CD8-positive, alpha-beta memory T cell (primary cell): ENCODE data around the gene MYRIP. TPM values are rescaled to one million over a fixed set of nuclear protein-coding genes. Genes with fewer than 3 reads are reported as not detected.
"Not testable (repeated sequence)": the region's sequence is repeated elsewhere in the genome, so short reads cannot be mapped to it uniquely, and the experiment has no call there.

Experiments used
- CTCF ChIA-PET: fragments of 350-600 bp; sonication (Branson Sonifier 250); formaldehyde crosslinking; loops from one replicate; lab custom pipeline; 2021; ENCODE audit warnings: antibody characterized with exemption; lab: Charles Lee
- POLR2A ChIA-PET: fragments of 350-600 bp; sonication (Branson Sonifier 250); formaldehyde crosslinking; loops from one replicate; lab custom pipeline; 2021; ENCODE audit warnings: antibody characterized with exemption; lab: Charles Lee
- DNase-seq, 5 donors: peaks; one replicate each; pipeline versions ENCODE4 v3.0.0 to v3.0.0-alpha.2; 2020 to 2022; ENCODE audit warnings: mixed read lengths in 1 of 5
- H3K27ac ChIP-seq: one replicate; pipeline ENCODE4 v1.7.0; 2013; ENCODE audit warnings: low read depth, mild to moderate bottlenecking, low read length, moderate library complexity
- H3K27me3 ChIP-seq: 2 replicates; pipeline ENCODE4 v1.7.0; 2013; ENCODE audit warnings: low read length, mild to moderate bottlenecking; ENCODE audit not compliant: insufficient read depth, poor library complexity, severe bottlenecking
- H3K36me3 ChIP-seq: 2 replicates; pipeline ENCODE4 v1.7.0; 2013; ENCODE audit warnings: mild to moderate bottlenecking, low read length, moderate library complexity; ENCODE audit not compliant: insufficient read depth
- H3K4me1 ChIP-seq: 2 replicates; pipeline ENCODE4 v1.7.0; 2013; ENCODE audit warnings: mild to moderate bottlenecking, low read length, moderate library complexity; ENCODE audit not compliant: insufficient read depth
- H3K4me3 ChIP-seq: 2 replicates; pipeline ENCODE4 v1.7.0; 2013; ENCODE audit warnings: mild to moderate bottlenecking, low read length
- H3K9me3 ChIP-seq: 2 replicates; pipeline ENCODE4 v1.7.0; 2013; ENCODE audit warnings: mild to moderate bottlenecking, low read length
- H3K27ac Mint-ChIP-seq, 8 donors: one replicate each; pipeline ENCODE4 v1.8.0; 2020 to 2021; ENCODE audit warnings: mixed read lengths in 8 of 8, mild to moderate bottlenecking in 6 of 8, inconsistent platforms in 3 of 8, moderate library complexity in 3 of 8
- H3K27me3 Mint-ChIP-seq, 2 donors: one replicate each; pipeline ENCODE4 v1.8.0; 2020 to 2021; ENCODE audit warnings: mixed read lengths in 2 of 2, mild to moderate bottlenecking in 1 of 2, moderate library complexity in 1 of 2
- H3K36me3 Mint-ChIP-seq, 3 donors: one replicate each; pipeline ENCODE4 v1.8.0; 2020 to 2021; ENCODE audit warnings: mixed read lengths in 3 of 3, inconsistent platforms in 1 of 3, mild to moderate bottlenecking in 1 of 3
- H3K4me1 Mint-ChIP-seq, 3 donors: one replicate each; pipeline ENCODE4 v1.8.0; 2020 to 2021; ENCODE audit warnings: mixed read lengths in 3 of 3, inconsistent platforms in 1 of 3, mild to moderate bottlenecking in 1 of 3
- H3K4me3 Mint-ChIP-seq, 7 donors: one replicate each; pipeline ENCODE4 v1.8.0; 2020 to 2021; ENCODE audit warnings: mixed read lengths in 7 of 7, mild to moderate bottlenecking in 6 of 7, moderate library complexity in 4 of 7, inconsistent platforms in 2 of 7
- H3K9me3 Mint-ChIP-seq, 5 donors: one replicate each; pipeline ENCODE4 v1.8.0; 2020 to 2022; ENCODE audit warnings: mixed read lengths in 5 of 5, mild to moderate bottlenecking in 3 of 5, moderate library complexity in 2 of 5, inconsistent platforms in 1 of 5
- polyA plus RNA-seq: library from polyadenylated mRNA; unstranded; fragments of 300-500 nt; fragmentation: Illumina TruSeq; gene quantifications from one replicate; pipeline ENCODE4 v1.2.3, GENCODE V29; 2021
- total RNA-seq, 2 experiments: library from RNA; stranded (reverse); gene quantifications; one replicate each; pipeline ENCODE4 v1.2.3, GENCODE V29; 2021

MYRIP gene
- total and polyA plus RNA-seq, 3 experiments from 2014 or later: not detected

GRCh38 chr3:40024526-40024925 lies 215.1 kb downstream of the MYRIP start:
- Mint-ChIP-seq H3K27me3 (peaks cover 7 to 10% of the 10 kb centered on the region in 2 donors), H3K36me3 (peaks cover 0 to 4% (median 2%) of the 10 kb centered on the region in 3 donors), H3K4me3 (no peak overlapping the region), H3K27ac (no peak overlapping the region), H3K4me1 (no peaks in the 10 kb centered on the region), H3K9me3 (peaks cover 13 to 28% (median 22%) of the 10 kb centered on the region in 5 donors)
- no peak for DNase-seq
- H3K27me3 ChIP-seq: no peaks in the 10 kb centered on the region
- H3K4me1 ChIP-seq: no peaks in the 10 kb centered on the region
- H3K9me3 ChIP-seq: no peaks in the 10 kb centered on the region
- H3K4me3 ChIP-seq: no peak overlapping the region
- H3K27ac ChIP-seq: no peak overlapping the region
- H3K36me3 ChIP-seq: no peaks in the 10 kb centered on the region
- CTCF ChIA-PET: interaction anchor here (1.1 kb wide), 1 partner anchor 167 kb away, joined by 3 read pairs; no protein-coding TSS in a partner anchor
- POLR2A ChIA-PET: no interaction called here

GRCh38 chr3:40025892-40026291 lies 216.5 kb downstream of the MYRIP start:
- H3K4me1 ChIP-seq, H3K27ac Mint-ChIP-seq, H3K4me1 Mint-ChIP-seq, H3K9me3 ChIP-seq, H3K4me3 Mint-ChIP-seq, CTCF ChIA-PET, POLR2A ChIA-PET, H3K27ac ChIP-seq, H3K36me3 Mint-ChIP-seq, H3K27me3 ChIP-seq, H3K36me3 ChIP-seq, DNase-seq, H3K4me3 ChIP-seq, H3K27me3 Mint-ChIP-seq: not testable (repeated sequence)
- H3K9me3 Mint-ChIP-seq: peaks cover 13 to 30% (median 22%) of the 10 kb centered on the region in 5 donors

- no peak overlapping the region for H3K27ac Mint-ChIP-seq
- Histone ChIP-seq H3K9me3 (no peaks in the 10 kb centered on the region), H3K27ac (no peak overlapping the region), H3K36me3 (no peaks in the 10 kb centered on the region), H3K4me1 (no peaks in the 10 kb centered on the region), H3K4me3 (no peak overlapping the region), H3K27me3 (no peaks in the 10 kb centered on the region)
- H3K36me3 Mint-ChIP-seq: no peaks in the 10 kb centered on the region
- POLR2A ChIA-PET: no interaction called here
- H3K4me3 Mint-ChIP-seq: no peak overlapping the region
- peaks cover 2 to 12% (median 5%) of the 10 kb centered on the region in 5 donors for H3K9me3 Mint-ChIP-seq
- H3K27me3 Mint-ChIP-seq: peaks cover 0 to 3% of the 10 kb centered on the region in 2 donors
- CTCF ChIA-PET: no interaction called here
- no peak for DNase-seq
- H3K4me1 Mint-ChIP-seq: no peaks in the 10 kb centered on the region
These were observed 225.8 kb downstream of the MYRIP start for GRCh38 chr3:40035177-40035576.

- DNase-seq: no peak
- CTCF ChIA-PET: no interaction called here
- no peaks in the 10 kb centered on the region for H3K27me3 Mint-ChIP-seq
- no peaks in the 10 kb centered on the region for H3K9me3 ChIP-seq
- H3K4me3 ChIP-seq: no peak overlapping the region
- no peaks in the 10 kb centered on the region for H3K4me1 ChIP-seq
- H3K9me3 Mint-ChIP-seq: peaks cover 0 to 9% (median 5%) of the 10 kb centered on the region in 5 donors
- H3K27me3 ChIP-seq: no peaks in the 10 kb centered on the region
- no peaks in the 10 kb centered on the region for H3K36me3 ChIP-seq
- H3K27ac Mint-ChIP-seq: peak overlapping the region in 1 of 8 donors; percentile 16
- no peaks in the 10 kb centered on the region for H3K4me1 Mint-ChIP-seq
- no peak overlapping the region for H3K4me3 Mint-ChIP-seq
- no peak overlapping the region for H3K27ac ChIP-seq
- no peaks in the 10 kb centered on the region for H3K36me3 Mint-ChIP-seq
- POLR2A ChIA-PET: no interaction called here
These were observed 228.2 kb downstream of the MYRIP start for GRCh38 chr3:40037582-40037981.

GRCh38 chr3:40042752-40043443 lies 233.5 kb downstream of the MYRIP start:
- H3K27me3 ChIP-seq: no peaks in the 10 kb centered on the region
- H3K27ac ChIP-seq: no peak overlapping the region
- no peaks in the 10 kb centered on the region for H3K9me3 ChIP-seq
- no peaks in the 10 kb centered on the region for H3K4me1 Mint-ChIP-seq
- no peaks in the 10 kb centered on the region for H3K36me3 ChIP-seq
- no peak overlapping the region for H3K27ac Mint-ChIP-seq
- H3K9me3 Mint-ChIP-seq: peaks cover 0 to 6% (median 0%) of the 10 kb centered on the region in 5 donors
- H3K4me1 ChIP-seq: no peaks in the 10 kb centered on the region
- DNase-seq: no peak
- no peaks in the 10 kb centered on the region for H3K36me3 Mint-ChIP-seq
- POLR2A ChIA-PET: no interaction called here
- no peak overlapping the region for H3K4me3 Mint-ChIP-seq
- no peaks in the 10 kb centered on the region for H3K27me3 Mint-ChIP-seq
- CTCF ChIA-PET: no interaction called here
- no peak overlapping the region for H3K4me3 ChIP-seq

GRCh38 chr3:40043444-40043755 lies 234.0 kb downstream of the MYRIP start:
- Mint-ChIP-seq H3K27ac (no peak overlapping the region), H3K4me1 (no peaks in the 10 kb centered on the region), H3K9me3 (peaks cover 0 to 6% (median 0%) of the 10 kb centered on the region in 5 donors), H3K4me3 (no peak overlapping the region), H3K36me3 (no peaks in the 10 kb centered on the region), H3K27me3 (no peaks in the 10 kb centered on the region)
- Histone ChIP-seq H3K4me3 (no peak overlapping the region), H3K4me1 (no peaks in the 10 kb centered on the region), H3K36me3 (no peaks in the 10 kb centered on the region), H3K27me3 (no peaks in the 10 kb centered on the region), H3K9me3 (no peaks in the 10 kb centered on the region), H3K27ac (no peak overlapping the region)
- ChIA-PET CTCF (no interaction called here), POLR2A (no interaction called here)
- no peak for DNase-seq

- H3K36me3 Mint-ChIP-seq: no peaks in the 10 kb centered on the region
- no peaks in the 10 kb centered on the region for H3K4me1 ChIP-seq
- no peak for DNase-seq
- H3K4me3 ChIP-seq: no peak overlapping the region
- CTCF ChIA-PET: no interaction called here
- no peaks in the 10 kb centered on the region for H3K36me3 ChIP-seq
- no peaks in the 10 kb centered on the region for H3K9me3 ChIP-seq
- no peaks in the 10 kb centered on the region for H3K27me3 Mint-ChIP-seq
- H3K9me3 Mint-ChIP-seq: peaks cover 0 to 4% (median 0%) of the 10 kb centered on the region in 5 donors
- H3K4me3 Mint-ChIP-seq: no peak overlapping the region
- no peak overlapping the region for H3K27ac Mint-ChIP-seq
- H3K27ac ChIP-seq: no peak overlapping the region
- H3K27me3 ChIP-seq: no peaks in the 10 kb centered on the region
- H3K4me1 Mint-ChIP-seq: no peaks in the 10 kb centered on the region
- POLR2A ChIA-PET: no interaction called here
These were observed 235.1 kb downstream of the MYRIP start for GRCh38 chr3:40044487-40044886.

GRCh38 chr3:40045051-40045450 lies 235.6 kb downstream of the MYRIP start:
- H3K27ac Mint-ChIP-seq: no peak overlapping the region
- no peak overlapping the region for H3K4me3 Mint-ChIP-seq
- CTCF ChIA-PET: no interaction called here
- Histone ChIP-seq H3K9me3 (no peaks in the 10 kb centered on the region), H3K4me1 (no peaks in the 10 kb centered on the region), H3K27ac (no peak overlapping the region), H3K27me3 (no peaks in the 10 kb centered on the region), H3K36me3 (no peaks in the 10 kb centered on the region), H3K4me3 (no peak overlapping the region)
- no peaks in the 10 kb centered on the region for H3K36me3 Mint-ChIP-seq
- H3K27me3 Mint-ChIP-seq: no peaks in the 10 kb centered on the region
- DNase-seq: no peak
- no peaks in the 10 kb centered on the region for H3K4me1 Mint-ChIP-seq
- H3K9me3 Mint-ChIP-seq: peaks cover 0 to under 1% (median 0%) of the 10 kb centered on the region in 5 donors
- POLR2A ChIA-PET: no interaction called here
